HG03565 (cell line): ENCODE measurements around the gene TXNRD1.
"Not testable (repeated sequence)": the region's sequence is repeated elsewhere in the genome, so short reads cannot be mapped to it uniquely, and the experiment has no call there.

Source experiments
- ATAC-seq: cut with Tn5 transposase; IDR thresholded peaks from one replicate; pipeline ENCODE4 v1.9.1; 2021; ENCODE audit warnings: mild to moderate bottlenecking, moderate library complexity; ENCODE audit not compliant: unreplicated experiment

The TXNRD1 gene

GRCh38 chr12:104320627-104321024 is 105.0 kb downstream of the TXNRD1 start:
- ATAC-seq: no peak

- ATAC-seq: no peak
These were observed 106.4 kb downstream of the TXNRD1 start for GRCh38 chr12:104321949-104322348.

- not testable (repeated sequence) for ATAC-seq
These were observed 107.0 kb downstream of the TXNRD1 start for GRCh38 chr12:104322533-104322932.

- ATAC-seq: no peak
These were observed 108.3 kb downstream of the TXNRD1 start for GRCh38 chr12:104323899-104324298.

- ATAC-seq: not testable (repeated sequence)
These were observed 112.7 kb downstream of the TXNRD1 start for GRCh38 chr12:104328278-104328677.

- no peak for ATAC-seq
These were observed 113.2 kb downstream of the TXNRD1 start for GRCh38 chr12:104328790-104329189.

- no peak for ATAC-seq
These were observed 114.3 kb downstream of the TXNRD1 start for GRCh38 chr12:104329707-104330532.

- ATAC-seq: no peak
These were observed 115.8 kb downstream of the TXNRD1 start for GRCh38 chr12:104331376-104331775.

- not testable (repeated sequence) for ATAC-seq
These were observed 116.7 kb downstream of the TXNRD1 start for GRCh38 chr12:104332273-104332672.

GRCh38 chr12:104333692-104334255 is 118.2 kb downstream of the TXNRD1 start:
- no peak for ATAC-seq

- ATAC-seq: no peak
These were observed 119.0 kb downstream of the TXNRD1 start for GRCh38 chr12:104334581-104334980.

GRCh38 chr12:104336115-104336514 is 120.5 kb downstream of the TXNRD1 start:
- no peak for ATAC-seq

- ATAC-seq: no peak
These were observed 121.5 kb downstream of the TXNRD1 start for GRCh38 chr12:104337030-104337558.

- ATAC-seq: no peak
These were observed 124.1 kb downstream of the TXNRD1 start for GRCh38 chr12:104339663-104340062.

GRCh38 chr12:104340177-104340576 is 124.6 kb downstream of the TXNRD1 start:
- no peak for ATAC-seq

GRCh38 chr12:104340925-104341611 is 125.5 kb downstream of the TXNRD1 start:
- no peak for ATAC-seq

- no peak for ATAC-seq
These were observed 126.6 kb downstream of the TXNRD1 start for GRCh38 chr12:104342147-104342546.

GRCh38 chr12:104342635-104343249 is 127.2 kb downstream of the TXNRD1 start:
- ATAC-seq: no peak

- no peak for ATAC-seq
These were observed 129.1 kb downstream of the TXNRD1 start for GRCh38 chr12:104344682-104345081.

- no peak for ATAC-seq
These were observed 129.9 kb downstream of the TXNRD1 start for GRCh38 chr12:104345234-104346066.
